Measurements from ENCODE around the gene COL18A1.
A peak's percentile ranks its signal among the peaks of the same experiment; 100 is the strongest.
"Not testable (repeated sequence)": the region's sequence is repeated elsewhere in the genome, so short reads cannot be mapped to it uniquely, and the experiment has no call there.

The COL18A1 gene

GRCh38 chr21:45367402-45368351 is 37.3 kb upstream of the COL18A1 start:
- peak; percentile 71 for DNase-seq

DNA sequence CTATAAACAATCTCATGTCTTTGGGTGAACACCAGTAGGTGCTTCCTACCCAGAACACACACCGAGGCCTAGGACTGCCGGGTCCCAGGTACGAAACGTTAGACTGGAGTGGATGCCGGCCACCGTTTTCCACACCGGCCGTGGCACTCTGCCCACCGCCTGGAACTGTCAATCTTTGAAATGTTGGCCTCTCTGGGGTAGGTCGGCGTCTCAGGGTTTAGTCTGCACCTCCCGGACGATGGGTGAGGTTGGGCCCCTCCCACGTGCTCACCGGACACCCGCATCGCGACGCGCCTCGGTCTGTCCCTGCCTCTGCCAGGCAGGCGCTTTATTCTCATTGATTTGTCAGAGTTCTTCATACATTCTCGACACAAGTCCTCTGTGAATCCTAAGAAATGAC is 35.9 kb upstream of the COL18A1 start:
- not testable (repeated sequence) for DNase-seq

DNA sequence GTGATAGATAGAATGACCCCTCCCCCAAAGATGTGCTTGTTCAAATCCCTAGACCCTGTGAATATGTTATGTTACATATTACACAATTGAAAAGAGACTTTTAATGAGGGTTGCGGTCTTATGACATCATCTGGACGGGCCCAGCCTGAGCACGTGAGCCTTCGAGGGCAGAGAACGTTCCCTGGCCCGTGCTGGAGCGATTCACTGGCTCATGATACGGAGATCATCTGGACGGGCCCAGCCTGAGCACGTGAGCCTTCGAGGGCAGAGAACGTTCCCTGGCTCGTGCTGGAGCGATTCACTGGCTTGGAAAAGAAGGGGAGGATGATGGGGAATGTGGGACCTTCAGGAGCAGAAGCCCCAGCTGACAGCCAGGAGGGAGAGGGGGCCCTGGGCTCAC is 34.4 kb upstream of the COL18A1 start:
- no peak for DNase-seq

- DNase-seq, result no peak
Observed at GRCh38 chr21:45371081-45371480, 33.9 kb upstream of the COL18A1 start.

DNA sequence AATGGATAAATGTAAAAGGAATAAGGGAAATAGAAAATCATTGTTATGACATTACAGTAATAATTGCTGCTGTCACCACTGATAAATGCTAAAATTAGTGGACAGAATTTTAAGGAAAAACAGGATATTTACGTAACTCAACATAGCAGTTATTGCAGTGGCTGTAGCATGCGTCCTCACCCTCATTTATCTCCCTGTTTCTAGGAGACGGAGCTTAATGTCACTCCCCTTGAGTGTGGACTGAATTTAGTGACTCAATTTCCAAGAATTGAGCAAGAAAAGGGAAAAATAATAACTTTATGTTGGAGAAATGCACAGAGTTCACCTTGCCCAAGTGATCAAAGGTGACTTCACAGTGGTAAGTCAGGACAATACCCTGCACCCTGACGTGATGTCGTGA is 33.3 kb upstream of the COL18A1 start:
- no peak for DNase-seq

- DNase-seq, result no peak
Observed at GRCh38 chr21:45372732-45373355, 32.1 kb upstream of the COL18A1 start.

DNA sequence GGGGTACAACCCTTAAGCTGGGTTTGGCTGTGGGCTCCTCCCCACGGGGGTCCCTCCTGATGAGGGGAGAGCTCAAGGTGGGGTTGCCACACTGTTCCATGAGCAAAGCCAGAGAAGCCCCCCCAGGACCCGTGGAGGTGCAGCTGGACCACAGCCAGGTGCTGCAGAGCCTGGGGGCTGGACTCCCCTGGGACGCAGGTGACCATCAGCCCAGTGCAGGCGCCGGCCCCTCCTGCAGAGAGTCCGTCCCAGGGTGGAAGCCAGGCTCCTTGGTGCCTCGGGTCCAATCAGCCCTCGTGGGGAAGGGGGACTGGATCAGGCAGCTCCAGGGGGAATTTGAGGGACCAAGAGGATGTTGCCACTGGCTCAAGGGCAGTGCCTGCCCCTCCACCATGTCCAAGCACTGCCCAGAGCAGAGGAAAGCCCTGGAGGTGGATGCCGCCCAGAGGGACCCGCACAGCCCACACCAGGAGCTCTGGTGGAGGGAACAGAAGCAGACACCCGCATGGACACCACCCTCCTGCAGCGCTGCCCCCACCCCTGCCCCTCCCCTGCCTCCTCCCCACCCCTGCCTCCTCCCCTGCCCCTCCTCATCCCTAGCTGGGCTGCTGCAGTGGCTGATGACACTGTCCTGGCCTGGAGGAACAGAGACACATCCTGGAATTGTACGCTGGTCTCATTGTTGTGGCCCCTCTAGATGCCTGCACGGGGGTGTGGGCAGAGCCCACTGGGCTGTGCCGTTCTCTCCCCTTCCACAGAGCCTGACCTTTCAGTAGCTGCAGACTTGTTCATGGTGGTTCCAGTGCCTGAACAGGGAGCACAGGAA is 30.8 kb upstream of the COL18A1 start:
- DNase-seq, result peak; percentile 43

DNA sequence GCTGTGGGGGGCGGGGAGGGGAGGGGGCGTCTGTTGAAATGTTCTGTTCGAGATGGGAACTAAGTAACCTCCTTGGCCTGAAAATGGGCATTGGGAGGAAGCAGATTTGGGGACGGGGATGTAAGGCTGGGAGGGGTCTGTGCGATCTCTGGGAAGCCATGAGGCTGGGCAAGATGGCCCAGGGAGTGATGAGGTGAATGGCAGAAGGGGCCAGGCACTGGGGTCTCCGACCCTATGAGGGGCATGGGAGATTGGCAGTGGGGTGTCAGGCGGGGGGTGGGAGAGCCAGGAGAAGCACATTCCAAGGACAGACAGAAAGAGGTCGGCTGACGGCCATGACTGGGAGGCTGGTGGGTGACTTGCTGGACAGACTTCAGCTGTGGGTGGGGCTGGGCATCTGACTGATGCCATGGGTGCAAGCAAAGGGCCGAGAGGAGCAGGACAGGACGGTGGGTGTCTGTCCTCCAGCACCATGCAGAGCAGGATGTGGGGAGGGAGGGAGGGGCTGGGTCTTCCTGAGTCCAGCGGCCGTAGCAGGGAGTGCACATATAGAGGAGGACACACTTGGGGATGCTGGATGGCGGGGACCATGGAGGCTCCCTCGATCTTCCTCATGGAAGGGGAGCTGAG is 30.0 kb upstream of the COL18A1 start:
- DNase-seq, result peak; percentile 15

- DNase-seq, result peak; percentile 31
Observed at GRCh38 chr21:45376459-45377324, 28.3 kb upstream of the COL18A1 start.

DNA sequence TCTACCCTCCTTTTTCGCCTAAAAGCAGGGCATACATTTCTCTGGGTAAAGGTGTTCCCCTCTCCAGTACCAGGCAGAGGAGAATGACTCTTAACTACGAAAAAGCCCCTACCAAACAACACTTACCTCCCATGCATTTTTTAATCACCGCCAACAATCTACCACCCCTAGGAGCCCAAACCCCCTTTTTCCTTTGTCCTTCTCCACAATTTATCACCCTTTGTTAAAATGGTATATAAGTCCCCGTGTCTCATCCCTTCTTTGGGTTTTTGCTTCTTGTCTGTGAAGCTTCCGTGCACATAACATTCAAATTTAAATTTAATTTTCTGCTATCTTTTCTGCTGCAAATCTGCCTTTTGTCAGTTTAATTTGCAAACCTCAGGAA is 27.6 kb upstream of the COL18A1 start:
- DNase-seq, result peak; percentile 3

GRCh38 chr21:45377866-45378257 is 27.1 kb upstream of the COL18A1 start:
- DNase-seq, result peak; percentile 22

GRCh38 chr21:45378258-45378966 is 26.6 kb upstream of the COL18A1 start:
- peak; percentile 63 for DNase-seq

- DNase-seq, result peak; percentile 27
Observed at GRCh38 chr21:45379171-45379900, 25.6 kb upstream of the COL18A1 start.

- peak; percentile 36 for DNase-seq
Observed at GRCh38 chr21:45379901-45380330, 25.0 kb upstream of the COL18A1 start.

GRCh38 chr21:45380566-45380965 is 24.4 kb upstream of the COL18A1 start:
- DNase-seq, result peak; percentile 29

DNA sequence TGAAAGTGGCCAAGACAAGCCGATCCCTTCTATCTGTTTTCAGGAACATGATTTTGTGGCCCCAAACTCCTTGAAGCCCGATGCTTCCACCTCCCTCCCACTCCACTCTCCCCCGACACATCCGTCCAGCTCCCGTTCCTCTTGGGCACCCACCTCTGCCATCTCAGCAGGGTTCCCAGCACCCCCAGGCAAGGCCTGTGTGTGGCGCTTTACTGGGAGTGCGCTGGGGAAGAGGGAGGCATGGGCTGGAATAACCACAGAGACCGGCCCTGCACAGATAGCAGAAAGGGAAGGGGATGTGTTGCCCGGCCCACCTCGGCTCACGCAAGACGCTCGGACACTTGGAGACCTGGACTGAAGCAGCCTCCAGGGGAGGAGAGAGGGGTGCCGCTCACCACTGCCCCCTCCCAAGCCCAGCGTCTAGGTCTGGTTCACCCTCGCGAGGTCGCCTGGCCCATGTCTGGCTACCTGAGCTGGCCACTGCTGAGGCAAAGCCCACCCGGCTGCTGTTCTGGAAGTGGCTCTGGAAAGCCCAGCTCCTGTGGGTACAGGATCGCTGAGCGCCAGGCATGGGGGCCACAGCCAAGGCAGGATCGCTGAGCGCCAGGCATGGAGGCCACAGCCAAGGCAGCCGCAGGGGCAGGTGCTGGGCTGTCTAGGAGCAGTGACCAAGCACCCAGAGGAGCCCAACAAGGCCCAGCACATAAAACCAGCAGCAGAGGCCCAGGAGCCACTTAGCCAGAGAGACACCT is 23.8 kb upstream of the COL18A1 start:
- DNase-seq, result peak; percentile 50

- DNase-seq, result peak; percentile 51
Observed at GRCh38 chr21:45381865-45382696, 22.9 kb upstream of the COL18A1 start.

- DNase-seq, result no peak
Observed at GRCh38 chr21:45382697-45382997, 22.3 kb upstream of the COL18A1 start.

DNA sequence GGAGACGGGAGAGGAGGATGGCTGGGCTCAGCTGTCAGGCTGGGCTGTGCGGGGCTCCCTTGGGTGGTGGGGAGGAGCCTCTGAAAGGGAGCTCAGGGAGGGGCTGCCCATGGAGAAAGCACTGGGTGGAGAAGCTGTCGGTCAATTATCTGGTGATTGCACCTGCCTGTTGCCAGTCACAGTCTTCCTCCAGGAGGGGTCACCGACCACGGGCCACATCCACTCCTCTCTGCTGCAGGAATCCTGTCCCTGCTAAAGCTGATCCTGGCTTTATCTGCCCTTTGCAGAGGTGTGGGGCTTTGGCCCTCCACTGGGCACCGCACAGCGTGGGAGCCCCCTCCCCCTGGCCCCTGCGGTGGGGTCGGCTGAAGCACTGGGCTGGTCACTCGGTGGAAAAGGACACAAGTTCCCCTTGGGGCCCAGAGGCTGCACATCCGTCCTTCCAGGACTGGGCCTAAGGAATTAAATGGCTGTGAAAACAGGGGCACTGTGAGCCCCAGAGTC is 21.8 kb upstream of the COL18A1 start:
- peak; percentile 47 for DNase-seq
